Measurements from ENCODE around the gene SMIM30.

DNA sequence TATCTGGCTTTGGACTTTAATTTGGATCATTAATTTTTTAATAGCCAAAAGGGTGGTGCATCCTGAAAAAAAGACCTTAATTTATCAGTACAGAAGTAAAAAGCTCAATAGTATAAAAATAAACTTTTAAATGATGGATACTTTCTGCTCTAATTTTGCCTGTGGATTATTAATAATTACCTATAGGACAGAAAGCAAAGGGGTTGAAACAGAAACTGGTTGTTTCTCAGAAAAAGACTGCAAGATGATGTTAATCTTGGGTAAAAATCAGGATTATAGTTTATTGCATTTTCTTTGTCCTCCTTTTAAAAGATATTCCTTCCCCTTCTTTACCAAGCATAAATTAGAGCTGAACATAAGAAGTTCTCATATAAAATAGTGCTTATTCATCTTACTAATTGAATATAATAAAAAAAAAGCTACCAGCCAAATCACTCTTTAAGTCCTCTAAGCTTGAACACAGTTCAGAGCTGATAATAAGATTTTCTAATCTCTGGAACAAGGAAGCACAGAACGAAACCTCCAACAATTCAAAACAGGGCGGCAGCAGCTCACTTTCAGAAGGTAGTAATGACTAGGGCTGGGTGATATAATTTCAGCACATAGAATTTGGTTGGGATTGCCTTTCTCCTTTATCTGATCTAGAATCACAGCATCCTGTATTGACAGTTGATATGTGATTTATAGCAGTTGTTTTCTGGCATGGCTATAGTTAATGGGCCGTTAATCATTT is 23.7 kb downstream of the SMIM30 start:
- TF ChIP-seq POLR2AphosphoS5 (IDR thresholded peaks at IDR 0.05) (no peak), RAD21 (conservative IDR thresholded peaks at IDR 0.05) (no peak), EZH2 (IDR thresholded peaks at IDR 0.05; ENCODE audit: borderline replicate concordance, insufficient read depth, low read length, poor library complexity, severe bottlenecking) (no peak)
- TF ChIP-seq, protein P1, sequence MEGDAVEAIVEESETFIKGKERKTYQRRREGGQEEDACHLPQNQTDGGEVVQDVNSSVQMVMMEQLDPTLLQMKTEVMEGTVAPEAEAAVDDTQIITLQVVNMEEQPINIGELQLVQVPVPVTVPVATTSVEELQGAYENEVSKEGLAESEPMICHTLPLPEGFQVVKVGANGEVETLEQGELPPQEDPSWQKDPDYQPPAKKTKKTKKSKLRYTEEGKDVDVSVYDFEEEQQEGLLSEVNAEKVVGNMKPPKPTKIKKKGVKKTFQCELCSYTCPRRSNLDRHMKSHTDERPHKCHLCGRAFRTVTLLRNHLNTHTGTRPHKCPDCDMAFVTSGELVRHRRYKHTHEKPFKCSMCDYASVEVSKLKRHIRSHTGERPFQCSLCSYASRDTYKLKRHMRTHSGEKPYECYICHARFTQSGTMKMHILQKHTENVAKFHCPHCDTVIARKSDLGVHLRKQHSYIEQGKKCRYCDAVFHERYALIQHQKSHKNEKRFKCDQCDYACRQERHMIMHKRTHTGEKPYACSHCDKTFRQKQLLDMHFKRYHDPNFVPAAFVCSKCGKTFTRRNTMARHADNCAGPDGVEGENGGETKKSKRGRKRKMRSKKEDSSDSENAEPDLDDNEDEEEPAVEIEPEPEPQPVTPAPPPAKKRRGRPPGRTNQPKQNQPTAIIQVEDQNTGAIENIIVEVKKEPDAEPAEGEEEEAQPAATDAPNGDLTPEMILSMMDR (IDR thresholded peaks at IDR 0.05; ENCODE audit: poor library complexity, severe bottlenecking), result no peak

Data from neural cell (in vitro differentiated cells).